IPS-18a (cell line): ENCODE data around the gene GOLGA8O.
"Not testable (repeated sequence)": the region's sequence is repeated elsewhere in the genome, so short reads cannot be mapped to it uniquely, and the experiment has no call there.

Source experiments
- H3K27ac ChIP-seq: one replicate; pipeline ENCODE4 v1.5.1; 2013; ENCODE audit warnings: low read length
- H3K27me3 ChIP-seq: one replicate; pipeline ENCODE4 v1.6.1; 2013; ENCODE audit warnings: mild to moderate bottlenecking, low read length; ENCODE audit not compliant: control insufficient read depth, insufficient read depth
- H3K36me3 ChIP-seq: one replicate; pipeline ENCODE4 v1.6.1; 2013; ENCODE audit warnings: low read depth, low read length; ENCODE audit not compliant: control insufficient read depth
- H3K4me1 ChIP-seq: one replicate; pipeline ENCODE4 v1.6.1; 2013; ENCODE audit warnings: low read depth, low read length; ENCODE audit not compliant: control insufficient read depth
- H3K4me3 ChIP-seq: one replicate; pipeline ENCODE4 v1.5.1; 2013; ENCODE audit warnings: low read length
- H3K9ac ChIP-seq: one replicate; pipeline ENCODE4 v1.6.1; 2013; ENCODE audit warnings: mild to moderate bottlenecking, low read length, moderate library complexity
- H3K9me3 ChIP-seq: one replicate; pipeline ENCODE4 v1.6.1; 2013; ENCODE audit warnings: low read depth, low read length; ENCODE audit not compliant: control insufficient read depth

The GOLGA8O gene

GRCh38 chr15:32407903-32408302 is 47.5 kb downstream of the GOLGA8O start:
- not testable (repeated sequence) for H3K4me3 ChIP-seq, H3K36me3 ChIP-seq, H3K9me3 ChIP-seq, H3K9ac ChIP-seq, H3K27me3 ChIP-seq, H3K4me1 ChIP-seq, H3K27ac ChIP-seq

GRCh38 chr15:32403192-32403591 is 52.2 kb downstream of the GOLGA8O start, which contains the start of gene GOLGA8K:
TSS of gene GOLGA8K (minus strand) at chr15:32403292. CDS start at chr15:32403194, 98 bp downstream.
- H3K4me3 ChIP-seq, H3K27me3 ChIP-seq, H3K27ac ChIP-seq, H3K9me3 ChIP-seq, H3K4me1 ChIP-seq, H3K36me3 ChIP-seq, H3K9ac ChIP-seq: not testable (repeated sequence)

- not testable (repeated sequence) for H3K36me3 ChIP-seq, H3K4me3 ChIP-seq, H3K27ac ChIP-seq, H3K4me1 ChIP-seq, H3K9ac ChIP-seq, H3K27me3 ChIP-seq, H3K9me3 ChIP-seq
Measured at GRCh38 chr15:32396522-32396921, 58.9 kb downstream of the GOLGA8O start.
